ENCODE measurements around the gene SPPL2B.
"Not testable (repeated sequence)": the region's sequence is repeated elsewhere in the genome, so short reads cannot be mapped to it uniquely, and the experiment has no call there.

SPPL2B gene

DNA sequence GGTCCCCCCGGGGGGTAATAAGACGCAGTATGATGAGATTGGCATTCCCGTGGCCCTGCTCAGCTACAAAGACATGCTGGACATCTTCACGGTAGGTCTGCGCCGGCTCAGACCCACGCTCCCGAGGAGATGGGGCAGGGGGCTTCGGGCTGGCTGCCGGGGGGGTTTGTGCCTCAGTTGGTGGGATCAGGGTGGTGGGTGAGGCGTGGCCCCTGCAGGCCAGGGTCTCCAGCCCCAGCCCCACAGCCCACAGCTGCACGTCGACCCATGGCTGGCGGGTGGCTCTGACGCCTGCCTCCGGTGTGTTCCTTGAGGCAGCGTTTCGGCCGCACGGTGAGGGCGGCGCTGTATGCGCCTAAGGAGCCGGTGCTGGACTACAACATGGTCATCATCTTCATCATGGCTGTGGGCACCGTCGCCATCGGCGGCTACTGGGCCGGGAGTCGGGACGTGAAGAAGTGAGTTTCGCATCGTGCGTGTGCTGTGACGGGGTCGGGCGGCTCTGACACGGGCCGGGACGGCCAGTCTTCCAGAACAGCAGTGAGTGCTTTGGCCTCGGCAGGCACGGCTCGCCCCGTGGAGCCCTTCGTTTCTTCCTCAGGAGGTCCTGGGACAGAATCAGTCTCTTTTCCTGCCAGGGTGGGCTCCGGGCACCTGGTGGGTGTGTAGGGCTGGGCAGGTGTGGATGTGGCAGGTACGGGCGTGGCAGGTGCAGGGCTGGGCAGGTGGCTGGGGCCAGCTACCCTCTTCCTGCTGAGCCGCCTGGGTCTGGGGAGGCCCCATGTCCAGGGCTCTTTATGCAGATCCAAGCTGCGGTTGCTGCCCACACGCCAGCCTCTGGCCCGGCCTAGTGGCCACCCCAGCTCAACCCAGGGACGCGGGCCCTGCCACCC lies 10.5 kb downstream of the SPPL2B start:
- FAIRE-seq = no peak

GRCh38 chr19:2339644-2340310 lies 11.3 kb downstream of the SPPL2B start:
- no peak for FAIRE-seq

DNA sequence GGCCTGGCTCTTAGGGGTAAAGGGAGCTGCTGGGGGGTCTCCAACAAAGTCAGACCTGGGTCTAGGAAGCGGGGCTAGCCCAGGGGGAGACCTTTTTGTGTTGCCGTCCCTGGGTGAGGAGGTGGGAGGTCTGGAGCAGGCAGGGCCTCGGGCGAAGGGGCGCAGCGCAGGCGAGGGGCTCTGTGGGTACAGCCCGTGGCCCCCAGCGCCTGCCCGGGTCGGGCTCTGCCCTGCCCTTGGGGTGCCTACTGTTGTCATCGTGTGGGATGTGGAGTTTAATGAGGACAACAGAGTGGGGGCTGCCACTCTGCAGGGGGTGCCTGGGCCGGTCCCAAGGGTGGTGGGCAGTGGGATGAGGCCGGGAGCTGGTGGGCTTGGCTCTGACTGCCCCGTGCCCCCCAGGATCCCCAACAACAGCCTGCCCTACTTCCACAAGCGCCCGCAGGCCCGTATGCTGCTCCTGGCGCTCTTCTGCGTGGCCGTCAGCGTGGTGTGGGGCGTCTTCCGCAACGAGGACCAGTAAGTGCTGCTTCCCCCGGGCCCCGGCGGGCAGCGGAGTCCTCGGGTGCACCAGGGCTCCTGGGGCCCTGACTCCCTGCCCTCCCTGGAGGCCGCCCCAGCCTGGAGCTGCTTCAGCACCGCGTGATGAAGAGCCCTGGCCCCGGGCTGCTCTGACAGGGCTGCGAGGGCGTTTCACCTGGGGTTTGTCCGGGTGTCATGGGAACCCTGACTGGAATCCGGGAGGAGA lies 12.2 kb downstream of the SPPL2B start:
- no peak for FAIRE-seq

DNA sequence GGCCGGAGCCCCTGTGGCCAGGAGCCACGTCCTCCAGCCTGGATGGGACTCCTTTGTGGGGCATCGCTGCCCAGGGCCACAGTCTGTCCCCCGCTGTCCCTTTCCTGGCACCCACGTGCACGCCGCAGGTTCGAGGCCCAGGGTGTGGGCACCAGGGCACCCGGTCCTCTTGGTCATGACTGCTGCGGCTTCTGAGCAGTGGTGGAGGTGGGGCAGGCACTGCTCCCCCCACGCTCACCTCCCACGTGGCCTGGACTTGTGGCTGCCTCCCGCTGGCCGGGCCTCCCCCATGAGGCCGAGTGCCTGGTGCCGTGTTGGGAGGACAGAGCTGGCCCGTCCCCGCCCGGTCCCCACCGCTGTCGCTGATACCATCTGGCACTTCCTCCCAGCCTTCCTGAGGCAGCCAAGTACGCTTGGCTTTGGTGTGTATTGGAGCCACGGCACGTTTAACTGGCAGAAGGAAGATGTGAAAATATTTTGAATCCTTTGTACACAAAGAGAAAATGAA lies 12.8 kb downstream of the SPPL2B start:
- no peak for FAIRE-seq

GRCh38 chr19:2341982-2342381 lies 13.5 kb downstream of the SPPL2B start:
- no peak for FAIRE-seq

DNA sequence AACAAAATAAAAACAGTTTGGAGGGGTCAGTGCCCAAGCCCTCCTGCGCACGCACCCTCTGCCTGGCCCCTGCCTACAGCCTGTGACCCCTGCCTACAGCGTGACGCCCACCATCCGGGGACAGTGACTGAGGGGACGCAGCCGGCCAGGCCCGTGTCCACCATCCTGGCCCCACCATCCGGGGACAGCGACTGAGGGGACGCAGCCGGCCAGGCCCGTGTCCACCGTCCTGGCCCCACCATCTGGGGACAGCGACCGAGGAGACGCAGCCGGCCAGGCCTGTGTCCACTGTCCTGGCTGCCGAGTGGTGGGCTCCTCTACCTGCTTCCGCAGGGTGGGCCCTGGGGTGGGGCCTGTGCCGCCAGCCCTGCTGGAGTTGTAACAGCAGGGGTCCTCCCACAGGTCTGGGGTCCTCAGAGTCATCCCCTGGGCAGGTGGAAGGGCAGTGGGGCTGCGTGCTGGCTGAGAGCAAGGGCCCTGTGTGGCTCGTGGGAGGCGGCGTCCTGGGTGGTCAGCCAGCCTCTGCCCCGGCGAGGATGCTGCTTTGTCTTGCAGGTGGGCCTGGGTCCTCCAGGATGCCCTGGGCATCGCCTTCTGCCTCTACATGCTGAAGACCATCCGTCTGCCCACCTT lies 14.3 kb downstream of the SPPL2B start:
- FAIRE-seq = no peak

DNA sequence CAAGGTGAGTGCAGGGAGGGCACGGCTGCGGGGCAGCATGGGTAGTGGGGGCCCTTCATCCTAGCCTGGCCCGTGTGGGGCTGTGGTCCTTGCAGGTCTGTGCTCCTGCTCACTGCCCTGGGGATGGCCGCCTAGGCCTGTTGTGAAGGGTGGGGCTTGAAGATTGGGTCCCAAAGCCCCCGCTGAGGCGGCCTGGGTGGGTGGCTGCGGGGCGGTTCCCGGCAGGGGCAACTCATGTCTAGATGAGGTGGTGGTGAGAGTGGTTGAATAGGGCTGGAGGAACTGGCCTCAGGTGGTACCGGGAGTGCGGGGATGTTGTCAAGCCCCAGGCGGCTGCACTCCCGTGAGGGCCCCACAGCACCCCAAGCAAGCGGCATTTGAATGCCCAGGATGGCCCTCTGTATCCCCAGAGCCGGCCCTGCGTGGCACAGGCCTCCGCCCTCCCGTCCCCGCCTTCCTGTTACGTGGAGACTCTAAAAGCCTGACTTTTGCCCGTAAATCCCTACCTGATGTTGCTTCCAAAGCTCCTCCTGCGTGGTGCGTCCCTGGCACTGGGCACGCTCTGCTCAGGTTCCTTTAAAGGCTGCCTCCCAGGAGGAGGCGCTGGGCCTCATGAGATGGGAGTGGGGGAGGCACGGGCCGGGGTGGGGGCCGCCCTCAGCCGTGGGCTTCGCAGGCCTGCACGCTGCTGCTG lies 15.0 kb downstream of the SPPL2B start:
- FAIRE-seq = no peak

DNA sequence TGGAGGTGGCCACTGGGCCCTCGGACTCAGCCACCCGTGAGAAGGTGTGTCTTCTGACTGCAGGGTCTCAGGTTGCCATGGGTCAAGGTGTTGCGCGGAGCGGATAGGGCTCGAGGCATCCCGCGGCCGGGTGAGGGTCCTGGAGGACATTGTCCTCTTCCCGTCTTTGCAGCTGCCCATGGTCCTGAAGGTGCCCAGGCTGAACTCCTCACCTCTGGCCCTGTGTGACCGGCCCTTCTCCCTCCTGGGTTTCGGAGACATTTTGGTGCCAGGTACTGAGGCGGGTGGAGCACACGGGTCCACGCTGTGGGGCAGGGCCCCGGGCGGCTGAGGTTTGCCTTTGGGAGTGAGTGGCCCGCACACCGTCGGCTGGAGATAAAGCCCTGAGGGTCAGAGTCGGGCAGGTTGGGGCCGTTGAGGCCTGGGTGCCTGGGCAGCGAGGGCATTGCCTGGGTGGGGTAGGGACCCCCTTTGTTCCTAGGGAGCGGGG lies 15.9 kb downstream of the SPPL2B start:
- no peak for FAIRE-seq

DNA sequence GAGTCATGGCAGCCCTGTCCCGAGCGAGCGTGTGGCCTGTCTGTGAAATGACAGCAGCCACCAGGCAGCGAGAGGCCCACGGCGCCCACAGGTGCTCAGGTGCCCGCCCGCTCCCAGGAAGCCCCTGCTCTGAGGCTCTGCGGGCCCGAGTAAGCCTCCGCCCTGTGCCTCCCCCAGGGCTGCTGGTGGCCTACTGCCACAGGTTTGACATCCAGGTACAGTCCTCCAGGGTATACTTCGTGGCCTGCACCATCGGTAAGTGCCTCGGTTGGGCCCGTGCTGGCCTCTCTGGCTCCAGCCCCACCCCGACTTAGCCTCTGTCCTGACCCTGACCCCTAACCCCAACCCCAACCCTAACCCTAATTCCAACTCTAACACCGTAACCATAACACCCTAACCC lies 16.6 kb downstream of the SPPL2B start:
- no peak for FAIRE-seq

- FAIRE-seq = no peak
Observed at GRCh38 chr19:2345794-2346663, 17.5 kb downstream of the SPPL2B start.

DNA sequence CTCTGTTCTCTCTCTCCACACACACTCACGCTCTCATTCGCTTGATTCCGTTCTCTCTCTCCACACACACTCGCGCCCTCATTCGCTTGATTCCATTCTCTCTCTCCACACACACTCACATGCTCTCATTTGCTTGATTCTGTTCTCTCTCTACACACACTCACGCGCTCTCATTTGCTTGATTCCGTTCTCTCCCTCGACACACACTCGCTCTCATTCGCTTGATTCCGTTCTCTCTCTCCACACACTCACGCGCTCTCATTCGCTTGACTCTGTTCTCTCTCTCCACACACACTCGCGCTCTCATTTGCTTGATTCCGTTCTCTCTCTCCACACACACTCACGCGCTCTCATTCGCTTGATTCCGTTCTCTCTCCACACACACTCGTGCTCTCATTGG lies 21.3 kb downstream of the SPPL2B start:
- FAIRE-seq = not testable (repeated sequence)

- FAIRE-seq = no peak
Observed at GRCh38 chr19:2350656-2351055, 22.2 kb downstream of the SPPL2B start.

- no peak for FAIRE-seq
Observed at GRCh38 chr19:2351591-2351990, 23.1 kb downstream of the SPPL2B start.

GRCh38 chr19:2352121-2352520 lies 23.6 kb downstream of the SPPL2B start:
- FAIRE-seq = no peak

DNA sequence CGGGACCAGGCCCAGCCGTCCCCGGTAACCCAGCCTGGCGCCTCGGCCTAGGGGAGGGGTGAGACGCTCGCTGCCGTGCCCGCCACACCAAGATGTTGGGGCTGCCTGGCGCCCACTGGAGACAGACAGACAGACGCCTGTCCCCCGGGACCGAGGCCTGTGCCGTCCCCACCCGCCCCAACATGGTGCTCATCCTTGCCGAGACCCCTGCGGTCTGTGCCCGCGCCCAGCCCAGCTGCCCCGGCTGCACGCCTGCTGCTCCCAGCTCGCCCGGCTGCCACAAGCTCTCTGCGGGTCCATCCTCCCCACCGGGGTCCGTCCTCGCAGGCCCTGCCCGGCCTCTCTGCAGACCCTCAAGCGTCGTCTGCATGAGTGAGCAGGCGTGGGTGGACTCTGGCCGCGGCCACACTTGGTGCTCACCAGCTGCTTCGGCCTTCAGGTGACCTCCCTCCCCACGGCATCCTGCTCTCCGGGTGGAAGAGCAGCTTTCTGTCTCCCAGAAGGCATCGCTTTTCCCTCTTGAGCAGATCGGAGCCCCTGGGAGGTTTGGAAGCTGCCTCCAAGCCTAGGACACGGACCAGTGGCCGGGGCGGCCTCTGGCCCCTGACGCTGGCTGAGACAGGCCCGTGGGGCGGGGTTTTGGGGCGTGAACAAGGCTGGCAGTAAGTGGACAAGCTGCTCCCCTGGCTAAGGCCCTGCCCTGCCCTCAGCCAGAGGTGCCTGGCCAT lies 24.8 kb downstream of the SPPL2B start:
- no peak for FAIRE-seq

DNA sequence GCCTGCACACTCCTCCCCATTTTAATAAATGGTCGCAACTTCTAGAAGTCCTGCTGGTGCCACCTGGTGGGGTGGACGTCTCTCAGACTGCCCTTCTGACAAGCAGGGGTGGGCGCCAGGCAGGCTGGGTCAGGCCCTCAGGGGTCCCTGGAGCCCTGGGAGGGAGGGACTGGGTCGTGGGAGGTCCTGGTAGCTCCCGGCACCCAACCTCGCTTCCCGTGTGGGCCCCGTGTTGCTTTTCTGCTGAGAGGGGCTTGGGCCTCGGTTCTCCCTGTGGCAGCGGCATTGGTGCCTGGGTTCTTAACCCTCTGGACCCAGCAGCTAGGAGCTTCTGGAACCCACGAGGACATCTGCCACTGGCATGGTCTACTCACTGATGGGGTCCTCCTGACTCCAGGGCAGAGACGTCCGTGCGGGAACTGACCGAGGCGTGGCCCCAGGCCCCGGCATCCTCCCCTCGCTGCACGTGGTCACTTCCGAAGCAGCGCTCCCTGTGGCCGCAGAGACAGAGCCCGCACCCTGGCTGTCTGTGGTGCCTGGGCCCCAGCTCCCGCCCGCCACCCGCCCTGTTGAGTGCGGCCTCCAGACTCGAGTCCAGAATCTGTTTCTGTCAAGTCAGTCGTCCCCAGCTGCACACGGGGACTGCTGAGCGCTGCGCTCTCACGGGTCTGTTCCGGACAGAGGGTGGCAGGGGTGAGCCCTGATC lies 25.6 kb downstream of the SPPL2B start:
- FAIRE-seq = no peak

DNA sequence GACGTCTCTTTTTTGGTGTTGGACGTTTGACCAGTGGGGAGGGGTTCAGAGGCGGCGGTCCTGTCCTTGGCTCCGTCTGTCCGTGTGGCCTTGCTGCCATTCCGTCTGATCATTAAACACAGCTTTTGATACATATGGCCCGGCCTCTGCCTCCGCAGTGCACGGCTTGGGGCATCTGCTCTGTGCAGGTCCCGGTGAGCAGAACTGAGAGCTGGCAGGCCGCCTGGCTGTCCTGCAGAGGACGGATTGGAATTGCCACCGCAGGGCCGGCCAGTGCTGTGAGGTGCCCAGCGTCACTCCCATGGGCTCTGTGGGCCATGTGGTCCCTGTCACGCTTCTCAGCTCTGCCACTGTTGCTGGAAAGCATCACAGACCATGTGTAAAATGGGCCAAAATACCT lies 26.2 kb downstream of the SPPL2B start:
- FAIRE-seq = no peak

DNA sequence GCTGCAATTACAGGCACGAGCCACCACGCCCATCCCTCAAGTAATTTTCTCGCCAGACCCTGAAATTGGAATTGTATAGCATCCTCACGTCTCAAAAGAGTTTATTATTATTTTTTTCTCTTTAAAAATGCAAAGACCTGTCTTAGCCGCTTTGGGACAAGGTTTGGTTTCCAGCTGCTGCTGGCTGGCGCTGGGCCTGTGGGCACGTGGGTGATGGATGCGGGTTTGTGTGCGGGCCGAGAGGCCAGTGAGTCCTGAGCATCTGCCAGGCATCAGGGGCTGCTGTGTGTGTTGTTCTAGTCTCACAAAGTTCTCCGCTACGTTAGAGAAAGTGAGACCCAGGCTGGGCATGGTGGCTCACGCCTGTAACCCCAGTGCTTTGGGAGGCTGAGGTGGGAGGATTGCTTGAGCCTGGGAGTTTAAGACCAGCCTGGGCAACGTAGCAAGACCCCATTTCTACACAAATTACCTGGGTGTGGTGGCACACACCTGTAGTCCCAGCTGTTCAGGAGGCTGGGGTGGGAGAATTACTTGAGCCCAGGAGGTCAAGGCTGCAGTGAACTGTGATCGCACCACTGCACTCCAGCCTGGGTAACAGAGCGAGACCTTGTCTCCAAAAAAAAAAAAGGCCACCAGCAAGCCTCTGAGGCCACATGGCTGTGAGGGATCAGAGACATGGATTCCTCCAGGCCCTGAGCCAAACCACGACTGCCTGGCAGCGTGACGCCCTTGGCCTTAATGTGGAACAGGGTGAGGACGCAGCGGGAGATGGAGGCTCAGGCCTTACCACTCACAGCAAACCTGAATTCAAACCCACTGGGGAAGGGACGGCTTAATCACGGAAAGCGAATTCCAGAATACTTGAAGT lies 26.9 kb downstream of the SPPL2B start:
- FAIRE-seq = no peak
